GM18870 (cell line): ENCODE results near the gene HMBS.
A peak's percentile ranks its signal among the peaks of the same experiment; 100 is the strongest.
"Not testable (repeated sequence)": the region's sequence is repeated elsewhere in the genome, so short reads cannot be mapped to it uniquely, and the experiment has no call there.

Experiments used
- ATAC-seq: cut with Tn5 transposase; IDR thresholded peaks from one replicate; pipeline ENCODE4 v1.9.1; 2021; ENCODE audit warnings: moderate library complexity; ENCODE audit not compliant: unreplicated experiment

The HMBS gene

DNA sequence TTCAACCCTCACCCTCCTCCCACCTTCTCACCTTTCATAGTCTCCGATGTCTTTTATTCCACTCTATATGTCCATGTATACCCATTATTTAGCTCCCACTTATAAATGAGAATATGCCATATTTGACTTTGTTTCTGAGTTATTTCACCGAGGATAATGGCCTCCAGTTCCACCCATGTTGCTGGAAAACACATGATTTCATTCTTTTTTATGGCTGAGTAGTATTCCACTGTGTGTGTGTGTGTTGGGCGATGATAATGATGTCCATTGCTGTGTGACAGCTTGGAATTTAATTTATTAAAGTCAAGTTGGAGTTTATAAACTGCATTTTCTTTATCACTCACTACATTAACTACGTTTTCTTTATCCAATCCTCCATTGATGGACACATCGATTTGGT lies 33.5 kb downstream of the HMBS start:
- no peak for ATAC-seq

GRCh38 chr11:119118946-119119345 lies 34.3 kb downstream of the HMBS start:
- no peak for ATAC-seq

DNA sequence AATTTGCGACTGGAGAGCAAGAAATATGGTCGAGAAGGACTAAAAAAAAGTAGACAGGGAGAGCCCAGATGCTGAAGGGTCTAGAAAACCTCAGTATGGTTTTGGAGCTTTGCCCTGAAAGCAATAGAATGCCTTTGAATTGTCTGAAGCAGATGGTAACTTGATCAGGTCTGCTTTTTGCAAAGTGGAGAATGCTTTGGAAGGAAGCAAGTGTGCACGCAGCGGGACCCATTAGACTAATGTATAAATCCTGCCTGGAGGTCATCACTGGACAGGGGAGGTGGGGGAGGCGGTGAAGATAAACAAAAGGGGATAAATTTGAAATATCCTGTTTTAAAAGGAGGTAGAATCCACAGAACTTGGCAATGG lies 35.9 kb downstream of the HMBS start:
- no peak for ATAC-seq

- ATAC-seq: peak; percentile 79
These were observed 36.5 kb downstream of the HMBS start, which contains the start of gene HINFP for GRCh38 chr11:119121008-119121810. Gene HINFP (plus strand): TSS chr11:119121580. CDS start chr11:119126945, 5,365 bp downstream.

- ATAC-seq: no peak
These were observed 37.1 kb downstream of the HMBS start for GRCh38 chr11:119121811-119122124.

GRCh38 chr11:119125821-119126220 lies 41.1 kb downstream of the HMBS start:
- ATAC-seq: no peak

DNA sequence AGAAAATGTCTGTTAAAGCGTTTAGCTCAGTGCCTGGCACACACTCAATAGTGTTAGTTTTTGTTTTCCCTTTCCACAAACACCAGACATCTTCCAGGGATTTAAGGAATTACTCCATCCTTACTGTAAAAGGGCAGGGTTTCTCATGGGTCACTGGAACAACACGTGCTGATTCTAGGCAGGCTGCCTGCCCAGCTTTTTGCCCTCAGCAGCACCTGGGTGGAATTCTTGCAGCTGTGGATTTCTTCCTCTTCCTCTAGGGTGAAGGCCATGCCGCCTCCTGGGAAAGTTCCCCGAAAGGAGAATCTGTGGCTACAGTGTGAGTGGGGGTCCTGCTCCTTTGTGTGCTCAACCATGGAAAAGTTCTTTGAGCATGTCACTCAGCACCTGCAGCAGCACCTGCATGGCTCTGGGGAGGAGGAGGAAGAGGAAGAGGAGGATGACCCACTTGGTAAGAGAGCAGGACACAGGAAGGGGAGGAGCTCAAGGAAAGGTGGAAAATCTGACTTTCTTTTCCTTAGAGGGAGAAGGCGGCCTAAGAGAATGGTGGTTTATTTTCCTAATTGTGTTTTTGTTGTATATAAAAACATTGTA lies 42.1 kb downstream of the HMBS start:
- ATAC-seq: no peak

- ATAC-seq: no peak
These were observed 46.0 kb downstream of the HMBS start for GRCh38 chr11:119130662-119131061.

DNA sequence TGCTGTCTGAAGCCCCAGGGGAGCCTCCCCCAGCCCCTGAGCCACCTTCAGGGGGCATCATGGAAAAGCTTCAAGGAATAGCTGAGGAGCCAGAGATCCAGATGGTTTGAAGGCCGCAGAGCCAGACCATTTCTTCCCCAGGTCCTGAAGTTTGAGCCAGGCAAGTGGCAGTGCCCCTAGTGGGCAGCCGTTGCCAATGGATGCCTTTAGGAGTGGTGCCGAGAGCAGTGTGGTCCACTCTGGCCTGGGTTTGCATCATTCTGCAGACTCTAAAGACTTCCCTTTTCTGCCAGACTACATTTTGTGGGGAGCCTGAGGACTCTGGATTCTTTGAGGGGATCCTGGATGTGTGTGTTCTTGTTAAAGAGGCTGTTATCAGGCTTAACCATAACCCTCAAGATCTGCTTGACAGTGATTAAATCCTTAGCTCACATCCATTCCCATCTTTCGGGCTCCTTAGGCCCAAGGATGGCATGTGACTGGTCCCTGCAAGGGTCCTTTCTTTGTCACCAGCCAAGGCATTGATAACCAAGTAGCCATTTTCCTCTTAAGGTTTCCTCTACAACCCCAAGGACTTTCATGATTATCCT lies 49.8 kb downstream of the HMBS start:
- no peak for ATAC-seq

GRCh38 chr11:119139276-119139675 lies 54.6 kb downstream of the HMBS start:
- not testable (repeated sequence) for ATAC-seq
